WERI-Rb-1 (cell line): ENCODE data around the gene FAM24A.

Source experiments
- DNase-seq: peaks from one replicate; pipeline ENCODE4 v3.0.0-alpha.2; 2020
- H3K27ac ChIP-seq: fragments of 250-450 bp; sonication (Bioruptor Pico); 2 replicates; pipeline ENCODE4 v1.5.1; 2020; ENCODE audit warnings: mild to moderate bottlenecking, moderate library complexity
- H3K27me3 ChIP-seq: fragments of 250-450 bp; sonication (Bioruptor Pico); 2 replicates; pipeline ENCODE4 v1.5.1; 2021; ENCODE audit warnings: mild to moderate bottlenecking, low read depth, moderate library complexity; ENCODE audit not compliant: insufficient read depth, severe bottlenecking
- H3K36me3 ChIP-seq: fragments of 250-450 bp; sonication (Bioruptor Pico); 2 replicates; pipeline ENCODE4 v1.5.1; 2020; ENCODE audit warnings: mild to moderate bottlenecking, moderate library complexity
- H3K4me3 ChIP-seq: 2 replicates; pipeline ENCODE4 v1.5.1; 2011; ENCODE audit warnings: low read depth, mild to moderate bottlenecking, control low read depth, low read length
- H3K9me3 ChIP-seq: fragments of 250-450 bp; sonication (Bioruptor Pico); 2 replicates; pipeline ENCODE4 v1.5.1; 2021; ENCODE audit warnings: mild to moderate bottlenecking, moderate library complexity; ENCODE audit not compliant: severe bottlenecking
- CTCF ChIP-seq: IDR thresholded peaks from 2 replicates; pipeline ENCODE4 v1.5.1; 2011; ENCODE audit warnings: low read depth, mild to moderate bottlenecking, control low read depth, inconsistent platforms, low read length

The FAM24A gene

GRCh38 chr10:122930140-122930539 is 19.7 kb downstream of the FAM24A start:
- peaks cover 4% of the 10 kb centered on the region; the same call in 1 of the 2 replicates for H3K36me3 ChIP-seq
- no peak overlapping the region for H3K4me3 ChIP-seq

GRCh38 chr10:122931088-122931906 is 20.9 kb downstream of the FAM24A start:
- no peak overlapping the region for H3K27ac ChIP-seq
- peaks cover 9% of the 10 kb centered on the region for H3K36me3 ChIP-seq
- H3K27me3 ChIP-seq = no peaks in the 10 kb centered on the region
- DNase-seq = no peak
- no peak overlapping the region for H3K4me3 ChIP-seq
- no peak for TF ChIP-seq CTCF
- no peaks in the 10 kb centered on the region for H3K9me3 ChIP-seq

More at GRCh38 chr10:122930140-122930539, 19.7 kb downstream of the FAM24A start:
- Histone ChIP-seq H3K27me3 (no peaks in the 10 kb centered on the region), H3K27ac (no peak overlapping the region), H3K9me3 (no peaks in the 10 kb centered on the region)
- DNase-seq = no peak
- no peak for TF ChIP-seq CTCF

- TF ChIP-seq CTCF = no peak
- no peak overlapping the region for H3K27ac ChIP-seq
- H3K36me3 ChIP-seq = peaks cover 28% of the 10 kb centered on the region
- H3K9me3 ChIP-seq = no peaks in the 10 kb centered on the region
- H3K27me3 ChIP-seq = no peaks in the 10 kb centered on the region
- H3K4me3 ChIP-seq = no peak overlapping the region
- DNase-seq = no peak
These were observed 28.9 kb downstream of the FAM24A start for GRCh38 chr10:122939133-122939855.

- Histone ChIP-seq H3K27me3 (no peaks in the 10 kb centered on the region), H3K4me3 (no peak overlapping the region), H3K9me3 (no peaks in the 10 kb centered on the region), H3K36me3 (peaks cover 25% of the 10 kb centered on the region), H3K27ac (no peak overlapping the region)
- TF ChIP-seq CTCF = no peak
- DNase-seq = no peak
These were observed 29.6 kb downstream of the FAM24A start for GRCh38 chr10:122939856-122940543.

GRCh38 chr10:122949296-122949695 is 38.9 kb downstream of the FAM24A start:
- no peak overlapping the region for H3K4me3 ChIP-seq
- peaks cover 15% of the 10 kb centered on the region for H3K36me3 ChIP-seq
- peaks cover under 1% of the 10 kb centered on the region for H3K9me3 ChIP-seq
- H3K27ac ChIP-seq = no peak overlapping the region
- DNase-seq = no peak
- no peaks in the 10 kb centered on the region for H3K27me3 ChIP-seq
- no peak for TF ChIP-seq CTCF
